GF-D8 (cell line): ENCODE measurements around the gene MRPL3.

Experiments
- DNase-seq: peaks from one replicate; lab custom pipeline; 2025; lab: John Stamatoyannopoulos, UW

MRPL3 gene

GRCh38 chr3:131494706-131495105, 8.1 kb downstream of the MRPL3 start:
- DNase-seq, result no peak

- no peak for DNase-seq
Measured at GRCh38 chr3:131491775-131492174, 11.0 kb downstream of the MRPL3 start.

- no peak for DNase-seq
Measured at GRCh38 chr3:131491084-131491483, 11.7 kb downstream of the MRPL3 start.

- DNase-seq, result peak; percentile 14
Measured at GRCh38 chr3:131486545-131486944, 16.2 kb downstream of the MRPL3 start.

- no peak for DNase-seq
Measured at GRCh38 chr3:131485119-131485518, 17.7 kb downstream of the MRPL3 start.

- no peak for DNase-seq
Measured at GRCh38 chr3:131484496-131485111, 18.2 kb downstream of the MRPL3 start.

GRCh38 chr3:131480116-131480515, 22.7 kb downstream of the MRPL3 start:
- DNase-seq, result no peak

- DNase-seq, result no peak
Measured at GRCh38 chr3:131477813-131478212, 25.0 kb downstream of the MRPL3 start.

GRCh38 chr3:131474115-131474514, 28.7 kb downstream of the MRPL3 start:
- no peak for DNase-seq

GRCh38 chr3:131470377-131470776, 32.4 kb downstream of the MRPL3 start:
- DNase-seq, result no peak

GRCh38 chr3:131458653-131459052, 44.1 kb downstream of the MRPL3 start:
- DNase-seq, result no peak

GRCh38 chr3:131457220-131457619, 45.6 kb downstream of the MRPL3 start:
- DNase-seq, result no peak

GRCh38 chr3:131454501-131454900, 48.3 kb downstream of the MRPL3 start:
- DNase-seq, result no peak

- no peak for DNase-seq
Measured at GRCh38 chr3:131453533-131453932, 49.2 kb downstream of the MRPL3 start.

- no peak for DNase-seq
Measured at GRCh38 chr3:131447349-131447748, 55.4 kb downstream of the MRPL3 start.

- no peak for DNase-seq
Measured at GRCh38 chr3:131444180-131444579, 58.6 kb downstream of the MRPL3 start.

- no peak for DNase-seq
Measured at GRCh38 chr3:131439084-131439483, 63.7 kb downstream of the MRPL3 start.

GRCh38 chr3:131435000-131435399, 67.8 kb downstream of the MRPL3 start:
- DNase-seq, result no peak

GRCh38 chr3:131432441-131432840, 70.3 kb downstream of the MRPL3 start:
- DNase-seq, result no peak

- no peak for DNase-seq
Measured at GRCh38 chr3:131431754-131432153, 71.0 kb downstream of the MRPL3 start.

GRCh38 chr3:131427226-131427625, 75.5 kb downstream of the MRPL3 start:
- no peak for DNase-seq

- no peak for DNase-seq
Measured at GRCh38 chr3:131421957-131422498, 80.7 kb downstream of the MRPL3 start.

GRCh38 chr3:131421301-131421700, 81.5 kb downstream of the MRPL3 start:
- DNase-seq, result no peak

- no peak for DNase-seq
Measured at GRCh38 chr3:131417751-131418150, 85.0 kb downstream of the MRPL3 start.
